Endodermal cell (in vitro differentiated cells): ENCODE measurements around the gene TMEM225. TPM values are rescaled to one million over a fixed set of nuclear protein-coding genes. Genes with fewer than 3 reads are reported as not detected.

Experiments
- DNase-seq: peaks from one replicate; pipeline ENCODE4 v3.0.0-alpha.2; 2017
- H3K27ac ChIP-seq: 2 replicates; pipeline ENCODE4 v1.5.1; 2013; ENCODE audit warnings: mild to moderate bottlenecking, low read depth, low read length, moderate library complexity
- H3K27me3 ChIP-seq: 2 replicates; pipeline ENCODE4 v1.6.1; 2013; ENCODE audit warnings: mild to moderate bottlenecking, low read length, moderate library complexity; ENCODE audit not compliant: insufficient read depth, control insufficient read depth, poor library complexity, severe bottlenecking
- H3K36me3 ChIP-seq: 2 replicates; pipeline ENCODE4 v1.7.0; 2013; ENCODE audit warnings: mild to moderate bottlenecking, low read length, moderate library complexity; ENCODE audit not compliant: control insufficient read depth, insufficient read depth
- H3K4me1 ChIP-seq: one replicate; pipeline ENCODE4 v1.7.0; 2013; ENCODE audit warnings: low read length; ENCODE audit not compliant: control insufficient read depth, insufficient read depth
- H3K4me3 ChIP-seq: 2 replicates; pipeline ENCODE4 v1.5.1; 2013; ENCODE audit warnings: mild to moderate bottlenecking, low read length, moderate library complexity
- H3K9ac ChIP-seq: 2 replicates; pipeline ENCODE4 v1.6.1; 2013; ENCODE audit warnings: mild to moderate bottlenecking, low read length, moderate library complexity; ENCODE audit not compliant: poor library complexity, severe bottlenecking; ENCODE audit errors: extremely low read depth
- H3K9me3 ChIP-seq: 2 replicates; pipeline ENCODE4 v1.6.1; 2013; ENCODE audit warnings: mild to moderate bottlenecking, low read length, moderate library complexity; ENCODE audit not compliant: control insufficient read depth
- H3K27ac Mint-ChIP-seq: 2 replicates; pipeline ENCODE4 v1.8.0; 2020; ENCODE audit warnings: mixed read lengths
- H3K27me3 Mint-ChIP-seq: 2 replicates; pipeline ENCODE4 v1.8.0; 2021; ENCODE audit warnings: mild to moderate bottlenecking, mixed read lengths; ENCODE audit not compliant: insufficient read depth
- H3K36me3 Mint-ChIP-seq: 2 replicates; pipeline ENCODE4 v1.8.0; 2020; ENCODE audit warnings: low read depth, mixed read lengths
- H3K4me1 Mint-ChIP-seq: 2 replicates; pipeline ENCODE4 v1.8.0; 2020; ENCODE audit warnings: mixed read lengths
- H3K4me3 Mint-ChIP-seq: 2 replicates; pipeline ENCODE4 v1.8.0; 2020; ENCODE audit warnings: mild to moderate bottlenecking, moderate library complexity, mixed read lengths
- H3K9me3 Mint-ChIP-seq: 2 replicates; pipeline ENCODE4 v1.8.0; 2020; ENCODE audit warnings: mild to moderate bottlenecking, mixed read lengths
- whole genome bisulfite sequencing, 2 experiments: methylation state at CpG; one replicate each; pipeline versions ENCODE4 v1.1.5 to v1.1.7; 2013; ENCODE audit warnings: missing lambda C conversion rate in 2 of 2, mixed read lengths in 1 of 2; ENCODE audit not compliant: insufficient coverage in 1 of 2, insufficient read length in 1 of 2; 5-methylcytosine and 5-hydroxymethylcytosine counted together
- total RNA-seq, 2 donors: library from RNA; stranded (reverse); fragmentation: NEBNext Ultra II Directional in 1 of 2; extraction: Animal tissue kit (Norgen Biotek cat#: 25700) in 1 of 2; gene quantifications; 2 replicates in 1 of 2; 3 replicates in 1 of 2; pipeline ENCODE4 v1.2.1, GENCODE V29; 2021
- TF ChIP-seq, protein P1 (sequence below): fragments of 200-600 bp; sonication (generic); conservative IDR thresholded peaks from 2 replicates; pipeline ENCODE4 v1.5.0; 2021; ENCODE audit warnings: antibody characterized with exemption, mild to moderate bottlenecking

The TMEM225 gene
- total RNA-seq, 2 donors from 2014 or later = not detected

DNA sequence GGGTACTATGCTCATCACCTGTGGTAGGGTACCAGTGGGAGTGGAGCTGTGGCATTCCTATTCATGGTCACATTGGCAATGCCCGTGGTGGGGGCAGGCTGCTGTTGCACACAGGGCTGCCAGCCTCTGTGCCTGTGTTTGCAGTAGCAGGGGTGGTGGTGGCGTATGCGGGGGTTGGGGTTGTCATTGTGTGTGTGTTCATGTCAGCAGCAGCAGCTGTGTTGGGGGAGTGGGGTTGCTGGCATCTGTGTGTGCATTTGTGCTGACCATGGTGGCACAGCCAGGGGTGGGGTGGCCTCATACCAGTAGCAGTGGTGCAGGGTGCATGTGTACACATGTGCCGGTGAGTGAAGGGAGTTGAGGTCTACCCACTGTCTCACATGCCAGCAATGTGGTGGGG is 34.4 kb downstream of the TMEM225 start:
- WGBS, 2 experiments = 86 to 97% methylated on average over 1 to 4 of the region's 4 CpGs
- Mint-ChIP-seq H3K27ac (no peak overlapping the region), H3K27me3 (no peaks in the 10 kb centered on the region), H3K4me1 (peaks cover 6% of the 10 kb centered on the region), H3K4me3 (no peak overlapping the region), H3K9me3 (peaks cover 22% of the 10 kb centered on the region), H3K36me3 (peaks cover 1% of the 10 kb centered on the region)
- TF ChIP-seq, protein P1, sequence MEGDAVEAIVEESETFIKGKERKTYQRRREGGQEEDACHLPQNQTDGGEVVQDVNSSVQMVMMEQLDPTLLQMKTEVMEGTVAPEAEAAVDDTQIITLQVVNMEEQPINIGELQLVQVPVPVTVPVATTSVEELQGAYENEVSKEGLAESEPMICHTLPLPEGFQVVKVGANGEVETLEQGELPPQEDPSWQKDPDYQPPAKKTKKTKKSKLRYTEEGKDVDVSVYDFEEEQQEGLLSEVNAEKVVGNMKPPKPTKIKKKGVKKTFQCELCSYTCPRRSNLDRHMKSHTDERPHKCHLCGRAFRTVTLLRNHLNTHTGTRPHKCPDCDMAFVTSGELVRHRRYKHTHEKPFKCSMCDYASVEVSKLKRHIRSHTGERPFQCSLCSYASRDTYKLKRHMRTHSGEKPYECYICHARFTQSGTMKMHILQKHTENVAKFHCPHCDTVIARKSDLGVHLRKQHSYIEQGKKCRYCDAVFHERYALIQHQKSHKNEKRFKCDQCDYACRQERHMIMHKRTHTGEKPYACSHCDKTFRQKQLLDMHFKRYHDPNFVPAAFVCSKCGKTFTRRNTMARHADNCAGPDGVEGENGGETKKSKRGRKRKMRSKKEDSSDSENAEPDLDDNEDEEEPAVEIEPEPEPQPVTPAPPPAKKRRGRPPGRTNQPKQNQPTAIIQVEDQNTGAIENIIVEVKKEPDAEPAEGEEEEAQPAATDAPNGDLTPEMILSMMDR = no peak
- Histone ChIP-seq H3K9ac (no peak overlapping the region), H3K9me3 (peaks cover 10% of the 10 kb centered on the region), H3K4me3 (no peak overlapping the region), H3K27ac (no peak overlapping the region), H3K4me1 (no peaks in the 10 kb centered on the region), H3K27me3 (no peaks in the 10 kb centered on the region), H3K36me3 (no peaks in the 10 kb centered on the region)
- no peak for DNase-seq

DNA sequence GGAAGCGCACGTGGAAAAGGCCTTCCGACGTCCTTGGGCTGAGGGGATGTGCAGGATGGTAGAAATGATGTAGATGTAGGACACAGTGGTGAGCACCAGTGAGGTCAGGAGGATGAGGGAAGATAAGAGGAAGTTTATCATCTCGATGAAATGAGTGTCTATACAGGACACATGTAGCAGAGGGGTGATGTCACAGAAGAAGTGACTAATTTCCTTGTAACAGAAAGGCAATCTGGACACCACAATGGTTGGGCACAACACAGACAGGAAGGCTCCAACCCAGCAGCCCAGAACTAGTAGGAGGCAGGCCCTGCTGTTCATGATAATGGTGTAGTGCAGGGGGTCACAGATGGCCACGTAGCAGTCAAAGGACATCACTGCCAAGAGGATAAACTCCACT is 44.3 kb downstream of the TMEM225 start:
- Mint-ChIP-seq H3K27me3 (peaks cover 22% of the 10 kb centered on the region), H3K27ac (no peak overlapping the region), H3K4me3 (no peak overlapping the region), H3K36me3 (peaks cover 7% of the 10 kb centered on the region), H3K9me3 (no peaks in the 10 kb centered on the region), H3K4me1 (peaks cover 23% of the 10 kb centered on the region)
- no peak for DNase-seq
- Histone ChIP-seq H3K9me3 (no peaks in the 10 kb centered on the region), H3K27me3 (peaks cover 20% of the 10 kb centered on the region), H3K27ac (no peak overlapping the region), H3K4me1 (peaks cover 7% of the 10 kb centered on the region), H3K36me3 (no peaks in the 10 kb centered on the region), H3K9ac (no peak overlapping the region), H3K4me3 (no peak overlapping the region)
- TF ChIP-seq, protein P1 = no peak
- 92 to 100% methylated on average over 5 to 6 of the region's 6 CpGs for WGBS, 2 experiments

DNA sequence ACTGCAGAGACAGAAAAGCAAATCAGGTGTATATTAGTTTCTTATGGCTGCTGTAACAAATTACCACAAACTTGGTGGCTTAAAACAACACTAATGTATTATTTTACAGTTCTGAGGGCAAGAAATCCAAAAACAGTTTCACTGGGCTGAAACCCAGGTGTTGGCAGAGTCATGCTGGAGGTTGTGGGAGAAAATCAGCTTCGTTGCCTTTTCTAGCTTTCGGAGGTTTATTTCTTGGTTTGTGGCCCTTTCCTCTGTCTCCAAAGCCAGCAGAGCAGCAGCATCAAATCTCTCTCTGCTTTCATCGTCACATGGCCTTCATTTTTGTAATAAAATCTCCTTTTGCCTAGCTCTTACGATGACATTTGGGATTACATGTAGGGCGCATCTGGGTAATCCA is 46.3 kb downstream of the TMEM225 start:
- TF ChIP-seq, protein P1 = no peak
- H3K36me3 ChIP-seq = no peaks in the 10 kb centered on the region
- peaks cover 24% of the 10 kb centered on the region for H3K27me3 Mint-ChIP-seq
- H3K27ac Mint-ChIP-seq = no peak overlapping the region
- no peak for DNase-seq
- H3K9me3 Mint-ChIP-seq = peaks cover 4% of the 10 kb centered on the region
- no peak overlapping the region for H3K4me3 ChIP-seq
- peaks cover 7% of the 10 kb centered on the region for H3K36me3 Mint-ChIP-seq
- no peaks in the 10 kb centered on the region for H3K9me3 ChIP-seq
- H3K27ac ChIP-seq = no peak overlapping the region
- peaks cover 16% of the 10 kb centered on the region for H3K4me1 Mint-ChIP-seq
- 85 to 95% methylated on average over 3 to 5 of the region's 5 CpGs for WGBS, 2 experiments
- no peak overlapping the region for H3K4me3 Mint-ChIP-seq
- H3K4me1 ChIP-seq = peaks cover 2% of the 10 kb centered on the region
- H3K27me3 ChIP-seq = peaks cover 20% of the 10 kb centered on the region
- H3K9ac ChIP-seq = no peak overlapping the region
